CD4-positive, alpha-beta T cell treated with Interleukin-2 at 100 ng/mL for 4 hours (primary cell): ENCODE data around the gene PRKD3.

Experiments used
- DNase-seq: peaks from one replicate; pipeline ENCODE4 v3.0.0-alpha.2; 2020; ENCODE audit warnings: low spot score

The PRKD3 gene

DNA sequence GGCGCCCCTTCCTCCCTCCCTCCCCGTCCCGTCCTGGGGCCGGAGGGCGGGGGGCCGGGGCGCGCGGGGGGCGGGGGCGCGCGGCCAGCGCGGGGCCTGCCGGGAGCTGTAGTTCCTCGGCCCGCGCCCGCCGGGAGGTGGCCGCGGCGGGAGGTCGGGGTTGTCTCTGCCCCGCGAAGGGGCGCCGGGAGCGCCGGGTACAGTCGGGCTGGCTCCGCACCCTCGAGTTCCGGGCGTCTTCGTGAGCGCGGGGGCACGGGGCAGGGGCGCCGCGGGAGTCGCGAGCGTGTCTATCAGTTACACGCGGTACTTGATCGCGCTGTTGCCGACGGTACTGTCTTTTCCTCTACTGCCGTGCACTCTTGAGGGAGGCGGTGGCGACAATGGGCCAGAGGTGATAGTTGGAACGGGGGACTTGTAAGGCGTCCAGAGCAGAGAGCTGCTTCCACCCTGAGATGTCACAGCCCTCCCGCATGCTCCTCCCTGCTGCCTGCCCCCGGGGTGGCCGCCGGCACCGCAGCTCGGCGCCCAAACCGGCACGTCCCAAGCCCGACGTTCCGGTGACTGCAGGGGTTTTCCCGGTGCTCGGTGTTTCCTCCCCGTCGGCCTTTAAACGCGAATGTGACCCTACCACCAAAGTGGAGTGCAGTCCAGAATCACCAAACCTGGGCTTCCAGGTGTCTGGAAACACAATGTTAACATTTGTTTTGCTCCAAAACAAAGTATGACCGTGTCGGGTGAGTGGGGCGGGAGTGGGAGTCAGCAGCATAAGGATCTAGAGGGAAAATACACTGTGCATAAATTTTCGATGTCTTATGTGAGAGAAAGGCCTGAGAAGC is at the start of gene PRKD3:
Gene PRKD3, minus strand, starts transcription at position 48 of the 839 bp plus-strand sequence. CDS start 8,309 bp downstream, outside the sequence.
- DNase-seq, result peak; percentile 44

GRCh38 chr2:37372000-37372399 is 47.4 kb upstream of the PRKD3 start:
- no peak for DNase-seq

DNA sequence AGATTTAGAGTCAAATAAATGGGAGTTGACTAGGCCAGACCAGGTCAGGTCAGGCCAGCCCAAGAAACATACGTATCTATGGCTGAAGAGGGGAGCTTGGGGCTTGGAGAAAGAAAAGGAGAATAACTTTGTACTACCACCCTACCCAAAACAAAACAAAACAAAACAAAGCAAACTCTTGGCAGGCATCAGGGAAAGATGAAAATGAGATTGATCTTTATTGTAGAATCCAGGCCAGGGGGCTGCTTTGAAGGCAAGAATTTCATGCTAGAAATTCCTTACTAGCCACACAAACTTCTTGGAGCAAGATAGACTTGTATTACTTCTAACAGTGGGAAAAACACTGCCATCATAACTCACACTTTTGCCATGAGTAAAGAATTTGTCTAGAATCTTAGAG is 46.0 kb upstream of the PRKD3 start:
- no peak for DNase-seq

- DNase-seq, result peak; percentile 31
Measured at GRCh38 chr2:37367984-37368383, 43.4 kb upstream of the PRKD3 start.

- DNase-seq, result no peak
Measured at GRCh38 chr2:37367310-37367709, 42.7 kb upstream of the PRKD3 start.

DNA sequence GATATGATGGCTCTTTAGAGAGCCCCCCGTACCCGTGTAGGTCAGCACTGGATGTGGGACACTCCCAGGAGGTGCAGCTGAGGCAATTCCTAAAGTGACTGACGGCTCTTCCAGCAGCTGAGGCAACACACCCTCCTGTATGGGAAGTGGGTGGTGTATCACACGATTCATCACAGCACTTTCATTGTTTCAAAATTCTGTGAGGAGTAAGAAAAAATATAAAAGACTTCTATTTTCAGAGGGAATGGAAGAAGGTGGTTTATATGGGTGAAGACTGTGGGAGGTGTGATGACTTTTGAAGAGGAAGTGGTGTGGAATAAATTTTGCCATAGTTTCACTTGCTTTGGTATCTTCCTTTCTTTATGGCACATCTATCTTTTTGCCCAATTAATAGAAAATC is 42.1 kb upstream of the PRKD3 start:
- no peak for DNase-seq

DNA sequence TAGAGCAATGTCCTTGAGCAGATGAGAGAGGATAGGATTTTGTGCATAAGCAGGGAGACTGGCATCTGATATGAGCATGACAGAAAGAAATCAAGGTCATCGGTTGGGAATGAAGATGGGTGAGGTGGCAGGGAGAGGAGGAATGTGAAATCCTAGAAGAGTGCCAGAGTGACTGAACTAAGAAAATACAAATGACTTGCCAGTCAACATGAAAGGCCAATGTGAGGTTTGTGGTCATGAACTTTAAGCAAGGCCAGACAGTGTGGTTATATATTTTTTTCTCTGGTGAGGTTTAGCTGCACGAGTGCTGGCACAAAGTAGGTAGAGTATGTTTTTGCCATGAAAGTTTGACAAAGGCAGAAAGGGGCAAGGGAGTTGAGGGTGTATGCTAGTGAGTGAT is 41.0 kb upstream of the PRKD3 start:
- no peak for DNase-seq

- DNase-seq, result no peak
Measured at GRCh38 chr2:37364351-37364750, 39.7 kb upstream of the PRKD3 start.

DNA sequence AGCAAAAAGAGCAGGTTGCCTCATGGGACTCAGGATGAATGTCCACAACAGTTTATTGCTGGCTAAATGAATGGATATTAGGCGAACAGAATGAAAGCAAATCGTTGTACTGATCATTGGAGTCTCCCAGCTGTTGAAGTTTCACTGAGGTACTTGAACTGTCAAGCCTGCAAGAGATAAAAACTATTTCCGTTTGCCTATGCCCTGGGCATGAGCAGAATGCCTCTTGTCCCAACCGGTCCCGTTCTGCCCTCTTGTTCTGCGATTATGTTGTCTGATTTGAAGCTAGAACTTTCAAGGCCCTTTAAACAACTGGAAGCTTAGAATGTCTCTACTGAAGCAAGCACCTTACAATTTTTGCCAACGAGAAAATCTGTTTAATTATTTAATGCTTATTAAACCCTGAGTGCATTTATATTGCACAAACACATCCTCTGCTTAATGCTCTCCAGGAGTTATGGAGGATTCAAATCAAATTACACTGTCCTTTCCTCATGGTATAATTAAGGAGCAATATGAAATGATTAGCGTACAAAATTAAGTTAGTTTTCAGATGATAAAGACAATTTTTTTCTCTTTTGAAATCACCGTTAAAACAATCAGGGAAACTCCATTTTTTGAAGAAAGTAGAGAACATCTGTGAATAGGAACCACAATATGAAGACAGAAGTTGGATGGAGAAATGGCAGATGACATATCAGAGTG is 37.5 kb upstream of the PRKD3 start:
- no peak for DNase-seq

DNA sequence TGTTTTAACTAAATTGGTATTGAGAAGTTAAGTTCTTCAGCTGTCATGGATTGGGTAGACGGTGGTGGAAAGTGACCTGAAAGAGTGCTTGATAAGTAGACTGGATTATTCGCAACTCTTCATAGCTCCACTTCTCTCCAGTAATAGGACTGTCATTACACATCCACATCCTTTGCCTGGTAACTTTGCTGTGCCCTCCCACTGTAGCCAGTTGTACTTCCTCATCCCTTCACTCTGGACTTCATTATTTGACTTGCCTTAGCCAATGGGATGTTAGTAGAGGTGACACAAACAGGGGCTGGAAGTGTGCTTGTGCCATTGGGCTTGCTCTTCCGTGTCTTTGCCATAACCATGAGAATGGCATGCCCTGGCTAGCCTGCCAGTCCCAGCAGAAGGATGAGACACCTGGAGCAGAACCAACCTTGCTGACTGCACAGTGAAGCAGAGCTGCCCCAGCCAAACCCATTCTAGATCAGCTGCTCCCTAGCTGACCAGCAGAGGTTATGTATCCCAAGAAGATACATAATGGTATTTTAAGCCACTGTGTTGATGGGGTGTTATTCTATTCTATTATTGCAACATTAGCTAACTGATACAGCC is 36.7 kb upstream of the PRKD3 start:
- no peak for DNase-seq

DNA sequence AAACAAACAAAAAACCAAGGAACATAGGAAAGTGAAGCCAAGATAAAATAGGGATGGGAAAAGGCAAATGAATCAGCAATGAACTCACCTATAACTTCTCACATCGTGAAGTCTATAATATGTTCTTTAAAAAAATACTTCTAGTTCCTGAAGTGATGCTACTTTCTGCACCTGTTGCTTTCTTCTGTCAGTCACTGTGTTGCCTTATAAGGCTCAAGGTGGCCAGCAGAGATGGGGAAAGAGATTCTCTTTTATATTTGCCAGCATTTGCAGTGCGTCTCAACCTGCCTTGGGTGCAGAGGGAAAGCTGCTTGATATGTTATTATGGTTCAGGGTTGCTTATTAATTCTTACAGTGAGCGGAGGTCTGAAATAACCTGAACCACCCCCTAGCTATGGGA is 33.8 kb upstream of the PRKD3 start:
- DNase-seq, result no peak

DNA sequence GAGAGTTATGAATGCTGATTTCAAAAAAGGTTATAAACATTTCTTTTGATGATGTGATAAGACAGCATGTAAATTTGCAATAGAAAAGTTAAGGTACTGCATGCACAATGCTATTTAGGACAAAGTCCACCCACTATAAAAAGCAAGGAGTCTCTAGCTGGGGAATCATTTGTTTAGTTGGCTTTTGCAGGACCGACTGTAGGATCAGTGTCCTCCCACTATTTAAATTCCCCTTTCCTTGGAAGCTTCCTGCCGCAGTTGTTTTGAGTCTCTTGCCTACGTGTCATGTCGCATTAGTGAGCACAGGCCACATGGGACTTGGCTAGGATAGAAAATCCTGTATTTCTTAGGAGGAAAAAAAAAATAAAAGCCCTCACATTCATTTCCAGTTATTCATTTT is 32.9 kb upstream of the PRKD3 start:
- DNase-seq, result no peak

DNA sequence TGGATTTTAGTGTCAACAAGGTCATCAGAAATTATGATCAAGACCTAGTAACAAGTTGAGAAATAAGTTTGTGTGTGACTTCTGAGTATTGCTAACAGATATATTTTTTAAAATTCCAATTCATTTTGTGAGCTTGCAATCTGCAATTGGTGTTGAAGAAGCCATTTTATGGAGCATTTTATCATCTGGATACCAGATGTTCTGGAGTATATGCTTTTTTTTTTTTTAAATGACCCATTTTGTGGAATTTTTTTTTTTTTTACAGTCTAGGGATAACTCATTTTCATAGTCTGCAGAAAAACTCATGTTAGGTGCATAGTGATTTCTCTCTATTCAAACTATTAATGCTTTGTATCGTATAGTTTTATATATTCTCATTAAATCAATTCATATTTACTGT is 32.4 kb upstream of the PRKD3 start:
- DNase-seq, result no peak

GRCh38 chr2:37356299-37356698 is 31.7 kb upstream of the PRKD3 start:
- DNase-seq, result no peak

DNA sequence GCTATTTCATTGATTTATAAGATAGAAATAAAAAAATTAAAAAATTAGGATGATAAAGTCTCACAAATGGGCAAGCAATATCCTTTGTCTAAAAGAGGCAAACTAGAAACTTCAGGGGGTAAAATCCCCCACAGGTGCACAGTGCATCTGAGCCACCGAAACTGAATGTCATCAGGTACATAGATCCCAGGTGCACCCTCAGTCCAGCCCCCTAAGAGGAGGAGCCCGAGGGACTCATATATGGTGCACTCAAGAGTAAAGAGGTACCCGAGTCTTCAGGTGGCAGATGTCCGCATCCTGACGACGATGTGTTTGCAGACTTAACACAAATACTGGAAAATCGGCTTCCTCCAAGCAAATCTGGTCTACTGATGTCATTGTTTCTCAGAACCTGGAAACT is 31.1 kb upstream of the PRKD3 start:
- DNase-seq, result no peak

DNA sequence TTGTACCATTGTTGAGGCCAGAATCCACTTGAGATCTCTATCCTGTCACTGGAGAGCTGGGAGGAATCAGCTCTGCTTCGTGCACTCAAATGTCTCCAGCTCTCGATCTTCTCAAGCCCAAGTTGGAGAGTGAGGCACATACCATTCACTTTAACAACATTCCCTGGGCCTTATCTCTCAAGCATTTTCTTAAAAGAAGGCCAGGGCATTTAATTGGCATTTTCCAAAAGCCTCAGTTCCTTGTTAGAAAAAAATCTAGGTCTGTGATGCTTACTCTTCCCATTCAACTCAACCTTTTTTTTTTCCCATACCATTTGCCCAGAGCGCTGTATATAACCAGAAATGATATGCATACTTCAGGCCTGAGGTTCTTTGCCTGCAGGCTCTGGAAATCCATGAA is 29.9 kb upstream of the PRKD3 start:
- no peak for DNase-seq

DNA sequence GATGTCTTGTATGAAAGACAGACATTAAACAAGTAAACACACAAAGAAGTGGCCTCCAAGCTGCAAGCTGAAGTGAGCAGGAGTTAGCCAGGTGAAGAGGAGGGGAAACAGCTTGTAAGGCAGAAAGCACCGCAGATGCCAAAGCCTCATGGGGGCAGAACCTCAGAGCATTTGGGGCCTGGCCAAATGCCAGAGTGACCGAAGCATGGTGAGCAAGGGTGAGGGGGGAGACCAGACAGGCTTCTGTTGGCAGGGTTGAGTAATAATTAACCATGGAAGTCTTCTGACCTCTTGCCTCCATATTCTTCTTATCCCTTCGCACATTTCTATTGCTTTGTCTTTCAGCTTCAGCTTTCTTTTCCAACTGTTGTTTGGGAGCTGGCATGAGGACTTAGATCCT is 25.4 kb upstream of the PRKD3 start:
- DNase-seq, result no peak

DNA sequence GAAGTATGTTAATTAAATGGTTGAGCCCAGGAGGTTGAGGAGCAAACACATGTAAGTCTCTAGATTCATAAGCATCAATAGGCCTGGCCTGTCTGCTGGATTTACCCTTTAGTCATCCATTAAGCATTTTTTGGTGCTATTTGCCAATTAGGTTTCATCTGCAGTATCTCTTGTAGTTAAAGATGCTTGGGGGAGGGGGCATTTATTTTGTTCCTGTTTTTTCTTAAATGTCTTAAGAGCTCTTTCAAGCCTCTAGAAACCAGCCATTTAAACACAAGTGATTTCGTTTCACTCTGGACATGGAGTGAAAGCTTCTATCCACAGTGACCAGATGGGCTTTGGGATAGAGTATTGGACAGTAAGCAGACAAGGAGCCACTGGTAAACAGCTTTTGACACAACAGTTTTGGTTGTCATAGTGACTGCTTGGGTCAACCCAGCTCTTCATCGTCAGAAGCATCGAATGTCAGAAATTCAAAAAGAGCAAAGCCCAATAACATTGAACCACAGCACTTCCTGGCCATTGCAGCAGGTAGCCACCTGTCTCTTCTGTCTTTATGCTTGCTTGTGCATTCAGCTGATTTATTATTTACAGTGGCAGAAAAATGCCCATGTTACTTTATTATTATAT is 24.7 kb upstream of the PRKD3 start:
- DNase-seq, result no peak

DNA sequence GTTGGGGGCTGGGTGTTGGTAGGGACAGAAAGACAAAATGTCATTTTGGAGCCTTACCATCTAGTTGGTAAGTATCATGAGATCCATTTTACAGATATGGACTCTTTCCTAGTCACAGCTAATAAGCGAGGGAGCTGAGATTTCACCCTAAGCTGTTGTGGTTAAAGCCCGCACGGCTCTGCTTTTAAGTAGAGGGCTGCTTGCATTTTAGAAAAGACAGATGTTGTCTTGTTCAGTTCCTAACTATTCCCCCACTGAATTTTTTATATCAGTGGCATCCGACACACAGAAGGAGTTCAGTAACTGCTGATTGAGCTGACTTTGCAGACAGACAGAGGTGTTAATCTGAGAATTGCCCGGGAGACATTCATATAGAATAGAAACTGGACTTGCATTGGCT is 23.5 kb upstream of the PRKD3 start:
- DNase-seq, result no peak

DNA sequence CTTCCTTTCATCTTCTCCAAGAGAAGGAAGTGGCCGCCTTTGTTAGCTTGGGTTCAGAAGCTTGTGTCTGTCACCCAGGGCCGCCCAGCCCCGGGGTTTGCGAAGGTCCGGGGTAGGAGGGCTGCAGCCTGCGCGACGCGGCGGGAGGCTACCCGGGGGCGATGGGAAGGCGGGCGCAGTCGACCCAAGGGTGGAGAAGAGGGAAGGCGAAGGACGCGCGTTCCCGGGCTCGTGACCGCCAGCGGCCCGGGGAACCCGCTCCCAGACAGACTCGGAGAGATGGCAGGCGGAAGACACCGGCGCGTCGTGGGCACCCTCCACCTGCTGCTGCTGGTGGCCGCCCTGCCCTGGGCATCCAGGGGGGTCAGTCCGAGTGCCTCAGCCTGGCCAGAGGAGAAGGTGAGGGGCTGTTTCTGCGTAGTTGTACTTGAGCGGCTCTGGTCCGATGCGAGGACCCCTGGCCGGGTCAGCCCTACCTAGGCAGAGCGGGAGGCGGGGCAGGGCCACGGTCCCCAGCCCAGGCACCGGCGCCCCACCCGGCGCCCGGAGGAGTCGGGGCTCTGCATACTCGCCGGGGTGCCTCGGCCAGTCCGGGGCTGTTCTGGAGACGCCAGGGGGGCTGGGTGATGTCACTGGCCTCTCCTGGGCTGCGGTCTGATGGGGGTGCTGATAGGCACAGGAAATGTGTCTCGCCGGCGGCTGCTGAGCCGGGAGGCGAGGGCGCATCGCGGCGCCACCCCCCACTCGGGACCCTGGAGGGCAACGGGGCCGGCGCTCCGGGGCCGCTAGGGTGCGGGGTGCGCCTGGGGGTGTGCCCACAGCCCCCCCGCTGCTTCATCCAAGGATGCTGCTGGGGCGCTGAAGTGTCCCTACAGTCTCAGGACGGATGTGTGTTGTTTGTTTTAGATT is 20.1 kb upstream of the PRKD3 start, which contains the start of gene QPCT:
Gene QPCT, plus strand, starts transcription at position 178 of the 909 bp plus-strand sequence. Its CDS starts 102 bp downstream, at position 280.
- peak; percentile 79 for DNase-seq
